Vagina (tissue), 2 donors: Measurements from ENCODE around the gene ANKS1B. TPM values are rescaled to one million over a fixed set of nuclear protein-coding genes. Genes with fewer than 3 reads are reported as not detected.
"Not testable (repeated sequence)": the region's sequence is repeated elsewhere in the genome, so short reads cannot be mapped to it uniquely, and the experiment has no call there.

ENCODE experiments used
- DNase-seq, 2 donors: peaks; one replicate each; pipeline ENCODE4 v3.0.0-alpha.2; 2017; ENCODE audit errors: extremely low spot score in 2 of 2
- H3K27ac ChIP-seq: fragments of 200-600 bp; sonication (generic); one replicate; pipeline ENCODE4 v1.5.1; 2019
- H3K27me3 ChIP-seq: fragments of 200-600 bp; sonication (generic); one replicate; pipeline ENCODE4 v1.5.1; 2019
- H3K36me3 ChIP-seq, 2 donors: fragments of 200-600 bp; sonication (generic); one replicate each; pipeline ENCODE4 v1.5.1; 2017 to 2019
- H3K4me1 ChIP-seq: fragments of 200-600 bp; sonication (generic); one replicate; pipeline ENCODE4 v1.5.1; 2019
- H3K4me3 ChIP-seq, 2 donors: fragments of 200-600 bp; sonication (generic); 1 replicate in 1 of 2; 2 replicates in 1 of 2; pipeline ENCODE4 v1.5.1; 2016 to 2019
- H3K9me3 ChIP-seq: fragments of 200-600 bp; sonication (generic); one replicate; pipeline ENCODE4 v1.5.1; 2019
- POLR2A ChIP-seq, 2 donors: fragments of 450-650 bp; IDR thresholded peaks; one replicate each; pipeline ENCODE4 v1.6.1; 2017; ENCODE audit warnings: antibody characterized with exemption in 2 of 2, mild to moderate bottlenecking in 2 of 2, moderate library complexity in 2 of 2
- POLR2AphosphoS5 ChIP-seq, 2 donors: sonication (generic); formaldehyde crosslinking; IDR thresholded peaks; one replicate each; pipeline ENCODE4 v1.9.0; 2017; ENCODE audit warnings: antibody characterized with exemption in 2 of 2, mild to moderate bottlenecking in 2 of 2, low read depth in 1 of 2; ENCODE audit not compliant: insufficient read depth in 1 of 2
- intact Hi-C: fragments of 100-400 bp; cut with DNase I; formaldehyde crosslinking; loops from one replicate; pipeline ENCODE4 v1.15.1; 2023
- total RNA-seq: library from RNA; depleted of rRNA; stranded (reverse); fragments of >200 nt; gene quantifications from one replicate; pipeline ENCODE4 v1.2.3, GENCODE V29; 2016
- TF ChIP-seq, protein P1 (sequence below), 3 experiments: fragments of 450-650 bp in 2 of 3; fragments of 200-600 bp in 1 of 3; sonication (generic) in 1 of 3; IDR thresholded peaks; one replicate each; pipeline ENCODE4 v1.5.1; 2017 to 2019; ENCODE audit warnings: antibody characterized with exemption in 3 of 3, mild to moderate bottlenecking in 2 of 3, moderate library complexity in 2 of 3

Gene ANKS1B
- total RNA-seq, 1 donor from 2014 or later: 11.5 TPM

DNA sequence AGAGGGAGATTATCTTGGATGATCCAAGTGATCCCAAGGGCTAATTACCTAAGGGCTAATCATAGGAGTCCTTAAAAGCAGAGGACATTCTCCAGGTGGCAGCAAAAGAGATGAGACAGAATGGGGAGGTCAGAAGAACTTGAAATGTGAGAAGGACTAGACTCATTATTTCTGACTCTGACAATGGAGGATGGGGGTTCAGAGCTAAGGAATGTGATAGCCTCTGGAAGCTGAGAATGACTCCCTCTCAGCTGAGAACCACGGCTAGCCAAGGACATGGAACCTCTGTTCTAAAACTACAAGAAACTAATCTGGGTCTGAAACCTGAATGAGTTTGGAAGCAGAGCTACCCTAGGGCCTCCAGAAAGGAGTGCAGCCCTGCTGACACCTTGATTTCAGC, 35.6 kb upstream of the ANKS1B start:
- no peak for DNase-seq
- intact Hi-C loops: loop anchor here (2.0 kb wide), 1 partner anchor 76 kb away; no protein-coding TSS in a partner anchor
- no peak overlapping the region for H3K4me3 ChIP-seq
- no peaks in the 10 kb centered on the region for H3K27me3 ChIP-seq
- H3K9me3 ChIP-seq: no peaks in the 10 kb centered on the region
- no peaks in the 10 kb centered on the region for H3K36me3 ChIP-seq
- H3K4me1 ChIP-seq: no peaks in the 10 kb centered on the region
- H3K27ac ChIP-seq: no peak overlapping the region
- TF ChIP-seq POLR2A (IDR thresholded peaks at IDR 0.05): no peak
- TF ChIP-seq, protein P1, sequence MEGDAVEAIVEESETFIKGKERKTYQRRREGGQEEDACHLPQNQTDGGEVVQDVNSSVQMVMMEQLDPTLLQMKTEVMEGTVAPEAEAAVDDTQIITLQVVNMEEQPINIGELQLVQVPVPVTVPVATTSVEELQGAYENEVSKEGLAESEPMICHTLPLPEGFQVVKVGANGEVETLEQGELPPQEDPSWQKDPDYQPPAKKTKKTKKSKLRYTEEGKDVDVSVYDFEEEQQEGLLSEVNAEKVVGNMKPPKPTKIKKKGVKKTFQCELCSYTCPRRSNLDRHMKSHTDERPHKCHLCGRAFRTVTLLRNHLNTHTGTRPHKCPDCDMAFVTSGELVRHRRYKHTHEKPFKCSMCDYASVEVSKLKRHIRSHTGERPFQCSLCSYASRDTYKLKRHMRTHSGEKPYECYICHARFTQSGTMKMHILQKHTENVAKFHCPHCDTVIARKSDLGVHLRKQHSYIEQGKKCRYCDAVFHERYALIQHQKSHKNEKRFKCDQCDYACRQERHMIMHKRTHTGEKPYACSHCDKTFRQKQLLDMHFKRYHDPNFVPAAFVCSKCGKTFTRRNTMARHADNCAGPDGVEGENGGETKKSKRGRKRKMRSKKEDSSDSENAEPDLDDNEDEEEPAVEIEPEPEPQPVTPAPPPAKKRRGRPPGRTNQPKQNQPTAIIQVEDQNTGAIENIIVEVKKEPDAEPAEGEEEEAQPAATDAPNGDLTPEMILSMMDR (IDR thresholded peaks at IDR 0.05): no peak
- TF ChIP-seq POLR2AphosphoS5 (IDR thresholded peaks at IDR 0.05; ENCODE audit: insufficient read depth in 1 of 2, low read depth in 1 of 2): no peak

DNA sequence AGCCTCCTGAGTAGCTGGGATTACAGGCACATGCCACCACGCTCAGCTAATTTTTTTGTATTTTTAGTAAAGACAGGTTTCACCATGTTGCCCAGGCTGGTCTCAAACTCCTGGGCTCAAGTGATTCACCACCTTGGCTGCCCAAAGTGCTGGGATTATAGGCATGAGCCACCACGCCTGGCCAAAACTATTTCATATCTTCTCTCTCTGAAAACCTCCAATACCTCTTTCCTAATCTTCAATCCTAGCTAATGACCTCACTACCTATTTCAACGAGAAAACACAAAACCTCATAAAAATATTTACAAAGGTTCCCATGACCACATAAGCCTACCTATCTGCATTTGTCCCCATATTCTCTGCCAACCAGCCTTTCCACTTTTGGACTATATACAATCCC, 32.3 kb upstream of the ANKS1B start:
- TF ChIP-seq POLR2AphosphoS5 (IDR thresholded peaks at IDR 0.05; ENCODE audit: insufficient read depth in 1 of 2, low read depth in 1 of 2) (no peak), POLR2A (IDR thresholded peaks at IDR 0.05) (no peak)
- TF ChIP-seq, protein P1 (IDR thresholded peaks at IDR 0.05): no peak
- Histone ChIP-seq H3K4me3 (no peak overlapping the region), H3K36me3 (no peaks in the 10 kb centered on the region), H3K27ac (no peak overlapping the region), H3K9me3 (no peaks in the 10 kb centered on the region), H3K4me1 (no peaks in the 10 kb centered on the region), H3K27me3 (no peaks in the 10 kb centered on the region)
- DNase-seq: no peak
- intact Hi-C loops: no loop called here

DNA sequence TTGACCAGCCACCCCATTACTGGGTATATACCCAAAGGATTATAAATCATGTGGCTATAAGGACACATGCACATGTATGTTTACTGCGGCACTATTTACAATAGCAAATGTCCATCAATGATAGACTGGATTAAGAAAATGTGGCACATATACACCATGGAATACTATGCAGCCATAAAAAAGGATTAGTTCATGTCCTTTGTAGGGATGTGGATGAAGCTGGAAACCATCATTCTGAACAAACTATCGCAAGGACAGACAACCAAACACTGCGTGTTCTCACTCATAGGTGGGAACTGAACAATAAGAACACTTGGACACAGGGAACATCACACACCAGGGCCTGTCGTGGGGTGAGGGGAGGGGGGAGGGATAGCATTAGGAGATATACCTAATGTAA, 31.6 kb upstream of the ANKS1B start:
- H3K4me3 ChIP-seq, intact Hi-C loops, DNase-seq, H3K27ac ChIP-seq, H3K36me3 ChIP-seq, H3K4me1 ChIP-seq, H3K27me3 ChIP-seq, H3K9me3 ChIP-seq: not testable (repeated sequence)

DNA sequence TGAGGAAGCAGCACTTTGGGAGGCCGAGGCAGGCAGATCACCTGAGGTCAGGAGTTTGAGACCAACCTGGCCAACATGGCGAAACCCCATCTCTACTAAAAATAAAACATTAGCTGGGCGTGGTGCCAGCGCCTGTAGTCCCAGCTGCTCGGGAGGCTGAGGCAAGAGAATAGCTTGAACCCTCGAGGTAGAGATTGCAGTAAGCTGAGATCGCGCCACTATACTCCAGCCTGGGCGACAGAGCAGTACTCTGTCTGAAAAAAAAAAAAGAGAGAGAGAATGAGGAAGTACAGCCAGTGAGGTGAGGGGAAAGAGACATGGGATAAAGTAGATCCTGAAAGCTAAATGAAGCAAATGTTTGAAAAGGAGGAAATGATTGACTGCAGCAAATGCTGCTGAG, 21.1 kb upstream of the ANKS1B start:
- intact Hi-C loops, H3K36me3 ChIP-seq, H3K4me3 ChIP-seq, H3K27me3 ChIP-seq, DNase-seq, H3K27ac ChIP-seq, H3K4me1 ChIP-seq, H3K9me3 ChIP-seq: not testable (repeated sequence)

DNA sequence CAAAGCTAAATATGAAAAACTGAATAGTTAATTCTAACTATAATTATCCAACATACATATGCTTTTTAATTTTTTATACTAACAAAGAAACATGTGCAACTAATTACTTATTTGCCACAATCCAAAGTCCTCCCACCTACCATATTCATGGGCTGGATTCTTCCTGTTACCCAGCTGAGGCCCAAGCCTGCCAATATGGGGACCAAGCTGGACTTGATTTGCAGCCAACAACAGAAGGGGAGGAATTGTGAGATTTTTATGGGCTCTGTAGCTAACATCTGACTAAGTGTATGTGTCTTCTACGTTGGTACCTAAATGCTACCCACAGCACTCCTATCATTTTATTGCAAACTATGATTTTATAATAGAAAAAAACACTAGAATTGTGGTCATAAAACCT, 13.1 kb upstream of the ANKS1B start:
- intact Hi-C loops: no loop called here
- H3K27ac ChIP-seq: no peak overlapping the region
- TF ChIP-seq, protein P1 (IDR thresholded peaks at IDR 0.05): no peak
- TF ChIP-seq POLR2AphosphoS5 (IDR thresholded peaks at IDR 0.05; ENCODE audit: insufficient read depth in 1 of 2, low read depth in 1 of 2): no peak
- no peak for TF ChIP-seq POLR2A (IDR thresholded peaks at IDR 0.05)
- H3K9me3 ChIP-seq: no peaks in the 10 kb centered on the region
- no peak for DNase-seq
- no peaks in the 10 kb centered on the region for H3K36me3 ChIP-seq
- no peak overlapping the region for H3K4me3 ChIP-seq
- no peaks in the 10 kb centered on the region for H3K27me3 ChIP-seq
- H3K4me1 ChIP-seq: no peaks in the 10 kb centered on the region

DNA sequence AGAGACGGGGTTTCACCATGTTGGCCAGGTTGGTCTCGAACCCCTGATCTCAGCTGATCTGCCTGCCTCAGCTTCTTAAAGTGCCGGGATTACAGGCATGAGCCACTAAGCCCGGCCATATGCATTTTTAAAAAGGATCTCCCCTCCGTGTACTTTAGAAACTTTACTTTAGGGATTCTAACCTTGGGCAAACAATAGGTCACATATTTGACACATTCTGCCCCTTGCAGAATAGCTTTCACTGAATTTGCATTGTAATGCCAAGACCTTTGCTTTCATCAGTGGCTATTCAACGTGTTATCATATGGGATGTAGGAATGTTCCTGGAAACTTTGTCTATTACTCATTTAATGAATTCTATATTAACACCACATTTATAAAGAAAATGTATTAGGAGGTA, 11.4 kb upstream of the ANKS1B start:
- no peak overlapping the region for H3K4me3 ChIP-seq

More for the DNA sequence above, 11.4 kb upstream of the ANKS1B start:
- intact Hi-C loops: no loop called here
- DNase-seq: no peak
- Histone ChIP-seq H3K36me3 (no peaks in the 10 kb centered on the region), H3K27ac (no peak overlapping the region), H3K27me3 (no peaks in the 10 kb centered on the region), H3K9me3 (no peaks in the 10 kb centered on the region), H3K4me1 (no peaks in the 10 kb centered on the region)
- TF ChIP-seq POLR2AphosphoS5 (IDR thresholded peaks at IDR 0.05; ENCODE audit: insufficient read depth in 1 of 2, low read depth in 1 of 2) (no peak), POLR2A (IDR thresholded peaks at IDR 0.05) (no peak)
- TF ChIP-seq, protein P1 (IDR thresholded peaks at IDR 0.05): no peak
